WTC11 (cell line): Measurements from ENCODE around the gene RASGRP3. TPM values are rescaled to one million over a fixed set of nuclear protein-coding genes. Genes with fewer than 3 reads are reported as not detected.

ENCODE experiments used
- ATAC-seq: fragments of 200-7000 bp; cut with Tn5 transposase; 2 replicates; pipeline ENCODE4 v1.10.0; 2021; ENCODE audit warnings: mild to moderate bottlenecking, moderate library complexity
- CTCF ChIA-PET: fragments of 300-600 bp; sonication (Branson Sonifier 250); formaldehyde crosslinking; loops from one replicate; lab custom pipeline; 2021; ENCODE audit warnings: antibody characterized with exemption; lab: Charles Lee
- POLR2A ChIA-PET: fragments of 350-600 bp; sonication (Branson Sonifier 250); formaldehyde crosslinking; loops from one replicate; lab custom pipeline; 2021; ENCODE audit warnings: antibody characterized with exemption; lab: Charles Lee
- DNase-seq: peaks from one replicate; pipeline ENCODE4 v3.0.0; 2021; ENCODE audit warnings: low spot score
- H3K27ac Mint-ChIP-seq: 2 replicates; pipeline ENCODE4 v1.8.0; 2021; ENCODE audit warnings: mixed read lengths
- H3K27me3 Mint-ChIP-seq: 2 replicates; pipeline ENCODE4 v1.8.0; 2021; ENCODE audit warnings: low read depth, mild to moderate bottlenecking, moderate library complexity, mixed read lengths
- H3K36me3 Mint-ChIP-seq: 2 replicates; pipeline ENCODE4 v1.8.0; 2021; ENCODE audit warnings: mixed read lengths
- H3K4me1 Mint-ChIP-seq: 2 replicates; pipeline ENCODE4 v1.8.0; 2022; ENCODE audit warnings: mixed read lengths
- H3K4me3 Mint-ChIP-seq: 2 replicates; pipeline ENCODE4 v1.8.0; 2021; ENCODE audit warnings: mild to moderate bottlenecking, moderate library complexity, mixed read lengths
- H3K9me3 Mint-ChIP-seq: 2 replicates; pipeline ENCODE4 v1.8.0; 2021; ENCODE audit warnings: mixed read lengths
- AFF4 ChIP-seq: sonication (generic); formaldehyde crosslinking; IDR thresholded peaks from 2 replicates; pipeline ENCODE4 v1.8.1; 2023; ENCODE audit warnings: mild to moderate bottlenecking, missing genetic modification reagents, borderline replicate concordance
- AR ChIP-seq: fragments of 250-450 bp; sonication (Bioruptor Pico); IDR thresholded peaks from 2 replicates; pipeline ENCODE4 v1.9.0; 2021; ENCODE audit warnings: mild to moderate bottlenecking
- ARID4B ChIP-seq: sonication (generic); formaldehyde crosslinking; IDR thresholded peaks from 2 replicates; pipeline ENCODE4 v1.8.0; 2023; ENCODE audit warnings: missing genetic modification reagents, mild to moderate bottlenecking, borderline replicate concordance
- ATF1 ChIP-seq: sonication (generic); formaldehyde crosslinking; IDR thresholded peaks from 2 replicates; pipeline ENCODE4 v1.8.1; 2023; ENCODE audit warnings: mild to moderate bottlenecking, moderate library complexity, missing genetic modification reagents
- ATF2 ChIP-seq: sonication (generic); formaldehyde crosslinking; IDR thresholded peaks from 2 replicates; pipeline ENCODE4 v1.8.1; 2022; ENCODE audit warnings: low read depth, missing genetic modification reagents, borderline replicate concordance
- CBFB ChIP-seq: sonication (generic); formaldehyde crosslinking; IDR thresholded peaks from 2 replicates; pipeline ENCODE4 v1.8.1; 2022; ENCODE audit warnings: mild to moderate bottlenecking, low read depth, missing genetic modification reagents
- ESRRA ChIP-seq: sonication (generic); formaldehyde crosslinking; IDR thresholded peaks from 2 replicates; pipeline ENCODE4 v1.8.1; 2022; ENCODE audit warnings: mild to moderate bottlenecking, missing genetic modification reagents, borderline replicate concordance
- ETV6 ChIP-seq: sonication (generic); formaldehyde crosslinking; IDR thresholded peaks from 2 replicates; pipeline ENCODE4 v1.8.1; 2022; ENCODE audit warnings: mild to moderate bottlenecking, missing genetic modification reagents
- GRHL2 ChIP-seq: fragments of 250-450 bp; sonication (Bioruptor Pico); IDR thresholded peaks from 2 replicates; pipeline ENCODE4 v1.8.0; 2022; ENCODE audit warnings: mild to moderate bottlenecking, moderate library complexity; ENCODE audit not compliant: insufficient replicate concordance, severe bottlenecking
- JAZF1 ChIP-seq: fragments of 250-450 bp; sonication (Bioruptor Pico); IDR thresholded peaks from 2 replicates; pipeline ENCODE4 v1.9.0; 2021; ENCODE audit warnings: moderate library complexity, mild to moderate bottlenecking, inconsistent platforms
- KAT7 ChIP-seq: sonication (generic); formaldehyde crosslinking; IDR thresholded peaks from 2 replicates; pipeline ENCODE4 v1.8.1; 2023; ENCODE audit warnings: missing genetic modification reagents, mild to moderate bottlenecking, borderline replicate concordance
- NR3C1 ChIP-seq: sonication (generic); formaldehyde crosslinking; conservative IDR thresholded peaks from 2 replicates; pipeline ENCODE4 v1.8.1; 2023; ENCODE audit warnings: low read depth, mild to moderate bottlenecking, missing genetic modification reagents
- TEAD1 ChIP-seq: sonication (generic); formaldehyde crosslinking; IDR thresholded peaks from 2 replicates; pipeline ENCODE4 v1.8.0; 2022; ENCODE audit warnings: mild to moderate bottlenecking, missing genetic modification reagents
- TEAD4 ChIP-seq: sonication (generic); formaldehyde crosslinking; IDR thresholded peaks from 2 replicates; pipeline ENCODE4 v1.8.0; 2022; ENCODE audit warnings: mild to moderate bottlenecking, missing genetic modification reagents
- ZBTB43 ChIP-seq: sonication (generic); formaldehyde crosslinking; IDR thresholded peaks from 2 replicates; pipeline ENCODE4 v1.8.1; 2023; ENCODE audit warnings: mild to moderate bottlenecking, missing genetic modification reagents
- ZNF121 ChIP-seq: sonication (generic); formaldehyde crosslinking; IDR thresholded peaks from 2 replicates; pipeline ENCODE4 v1.8.0; 2023; ENCODE audit warnings: missing genetic modification reagents
- ZNF138 ChIP-seq: sonication (generic); formaldehyde crosslinking; conservative IDR thresholded peaks from 2 replicates; pipeline ENCODE4 v1.8.1; 2022; ENCODE audit warnings: mild to moderate bottlenecking, moderate library complexity, missing genetic modification reagents
- ZNF396 ChIP-seq: fragments of 250-450 bp; sonication (Bioruptor Pico); IDR thresholded peaks from 2 replicates; pipeline ENCODE4 v1.8.0; 2021; ENCODE audit warnings: mild to moderate bottlenecking, moderate library complexity, borderline replicate concordance
- ZSCAN18 ChIP-seq: fragments of 250-450 bp; sonication (Bioruptor Pico); IDR thresholded peaks from 2 replicates; pipeline ENCODE4 v2.1.2; 2022; ENCODE audit warnings: mild to moderate bottlenecking, moderate library complexity
- total RNA-seq: library from RNA; stranded (reverse); gene quantifications from 3 replicates; pipeline ENCODE4 v1.2.3, GENCODE V29; 2021

The RASGRP3 gene
- total RNA-seq, 1 experiment from 2014 or later, result 0.11 TPM

GRCh38 chr2:33496150-33496549 lies 19.7 kb downstream of the RASGRP3 start (continued):
- TF ChIP-seq AR (CRISPR knock-in tag), result no peak
- no peak for TF ChIP-seq TEAD4 (CRISPR knock-in tag)
- no peak for TF ChIP-seq ATF1 (CRISPR knock-in tag)
- no peak for TF ChIP-seq CBFB (CRISPR knock-in tag)
- no peak for TF ChIP-seq TEAD1
- TF ChIP-seq, all 79 proteins: peak for 0

- ChIA-PET CTCF (no interaction called here), POLR2A (no interaction called here)
- no peak overlapping the region for H3K27ac Mint-ChIP-seq
- peaks cover 3% of the 10 kb centered on the region; the same call in 1 of the 2 replicates for H3K9me3 Mint-ChIP-seq
- DNase-seq, result no peak
- no peaks in the 10 kb centered on the region; the same call in 1 of the 2 replicates for H3K27me3 Mint-ChIP-seq
- TF ChIP-seq KAT7 (no peak), ZNF121 (CRISPR knock-in tag) (no peak), GRHL2 (CRISPR knock-in tag) (no peak), ESRRA (CRISPR knock-in tag) (no peak), ARID4B (no peak), ZNF396 (CRISPR knock-in tag) (no peak), JAZF1 (CRISPR knock-in tag) (no peak), AFF4 (no peak)
- H3K4me1 Mint-ChIP-seq, result no peaks in the 10 kb centered on the region
- ATAC-seq, result no peak
- no peaks in the 10 kb centered on the region for H3K36me3 Mint-ChIP-seq
- no peak overlapping the region for H3K4me3 Mint-ChIP-seq
These were observed 20.3 kb downstream of the RASGRP3 start for GRCh38 chr2:33496726-33497125.

GRCh38 chr2:33497221-33497650 lies 20.8 kb downstream of the RASGRP3 start:
- no peaks in the 10 kb centered on the region for H3K36me3 Mint-ChIP-seq
- no peak for DNase-seq
- ChIA-PET POLR2A (no interaction called here), CTCF (no interaction called here)
- H3K4me1 Mint-ChIP-seq, result no peaks in the 10 kb centered on the region
- H3K9me3 Mint-ChIP-seq, result peaks cover 6% of the 10 kb centered on the region; the same call in 1 of the 2 replicates
- H3K27ac Mint-ChIP-seq, result no peak overlapping the region
- no peak for ATAC-seq
- no peaks in the 10 kb centered on the region; the same call in 1 of the 2 replicates for H3K27me3 Mint-ChIP-seq
- no peak overlapping the region for H3K4me3 Mint-ChIP-seq
- TF ChIP-seq ZSCAN18 (CRISPR knock-in tag), result no peak
- TF ChIP-seq ETV6 (CRISPR knock-in tag), result no peak
- TF ChIP-seq ATF2 (CRISPR knock-in tag), result no peak
- no peak for TF ChIP-seq NR3C1 (CRISPR knock-in tag)
- TF ChIP-seq ZBTB43, result no peak
- TF ChIP-seq ZNF138 (CRISPR knock-in tag), result no peak
